Ishikawa (cell line): ENCODE results near the gene LAMA3.

Experiments used
- CEBPB ChIP-seq: IDR thresholded peaks from 2 replicates; pipeline ENCODE4 v1.6.1; 2012
- CREB1 ChIP-seq: IDR thresholded peaks from 2 replicates; pipeline ENCODE4 v1.6.1; 2012; ENCODE audit warnings: low read depth
- EGR1 ChIP-seq: IDR thresholded peaks from 2 replicates; pipeline ENCODE4 v1.6.1; 2012
- EP300 ChIP-seq: IDR thresholded peaks from 2 replicates; pipeline ENCODE4 v1.6.1; 2012; ENCODE audit warnings: borderline replicate concordance
- FOXM1 ChIP-seq: IDR thresholded peaks from 2 replicates; pipeline ENCODE4 v1.6.1; 2012; ENCODE audit warnings: low read depth, borderline replicate concordance
- MAX ChIP-seq: IDR thresholded peaks from 2 replicates; pipeline ENCODE4 v1.6.1; 2012
- NFIC ChIP-seq: IDR thresholded peaks from 2 replicates; pipeline ENCODE4 v1.6.1; 2012
- RAD21 ChIP-seq: IDR thresholded peaks from 2 replicates; pipeline ENCODE4 v1.6.1; 2012; ENCODE audit warnings: low read depth
- TAF1 ChIP-seq: IDR thresholded peaks from 2 replicates; pipeline ENCODE4 v1.6.1; 2012; ENCODE audit warnings: low read depth, mild to moderate bottlenecking
- TEAD4 ChIP-seq: IDR thresholded peaks from 2 replicates; pipeline ENCODE4 v1.6.1; 2012
- YY1 ChIP-seq: IDR thresholded peaks from 2 replicates; pipeline ENCODE4 v1.6.1; 2012; ENCODE audit warnings: low read depth
- ZBTB7A ChIP-seq: IDR thresholded peaks from 2 replicates; pipeline ENCODE4 v1.6.1; 2012; ENCODE audit warnings: low read depth
- TF ChIP-seq, protein P1 (sequence below): IDR thresholded peaks from 2 replicates; pipeline ENCODE4 v1.6.1; 2012; ENCODE audit warnings: low read depth, mild to moderate bottlenecking
- TF ChIP-seq, protein P2 (sequence below): IDR thresholded peaks from 2 replicates; pipeline ENCODE4 v1.6.1; 2012

GRCh38 chr18:23958036-23958435, 268.8 kb downstream of the LAMA3 start:
- TF ChIP-seq YY1, result no peak
- TF ChIP-seq RAD21, result no peak
- TF ChIP-seq FOXM1, result no peak
- TF ChIP-seq ZBTB7A, result no peak
- no peak for TF ChIP-seq TAF1
- TF ChIP-seq EP300, result no peak
- TF ChIP-seq MAX, result no peak
- TF ChIP-seq, protein P1, sequence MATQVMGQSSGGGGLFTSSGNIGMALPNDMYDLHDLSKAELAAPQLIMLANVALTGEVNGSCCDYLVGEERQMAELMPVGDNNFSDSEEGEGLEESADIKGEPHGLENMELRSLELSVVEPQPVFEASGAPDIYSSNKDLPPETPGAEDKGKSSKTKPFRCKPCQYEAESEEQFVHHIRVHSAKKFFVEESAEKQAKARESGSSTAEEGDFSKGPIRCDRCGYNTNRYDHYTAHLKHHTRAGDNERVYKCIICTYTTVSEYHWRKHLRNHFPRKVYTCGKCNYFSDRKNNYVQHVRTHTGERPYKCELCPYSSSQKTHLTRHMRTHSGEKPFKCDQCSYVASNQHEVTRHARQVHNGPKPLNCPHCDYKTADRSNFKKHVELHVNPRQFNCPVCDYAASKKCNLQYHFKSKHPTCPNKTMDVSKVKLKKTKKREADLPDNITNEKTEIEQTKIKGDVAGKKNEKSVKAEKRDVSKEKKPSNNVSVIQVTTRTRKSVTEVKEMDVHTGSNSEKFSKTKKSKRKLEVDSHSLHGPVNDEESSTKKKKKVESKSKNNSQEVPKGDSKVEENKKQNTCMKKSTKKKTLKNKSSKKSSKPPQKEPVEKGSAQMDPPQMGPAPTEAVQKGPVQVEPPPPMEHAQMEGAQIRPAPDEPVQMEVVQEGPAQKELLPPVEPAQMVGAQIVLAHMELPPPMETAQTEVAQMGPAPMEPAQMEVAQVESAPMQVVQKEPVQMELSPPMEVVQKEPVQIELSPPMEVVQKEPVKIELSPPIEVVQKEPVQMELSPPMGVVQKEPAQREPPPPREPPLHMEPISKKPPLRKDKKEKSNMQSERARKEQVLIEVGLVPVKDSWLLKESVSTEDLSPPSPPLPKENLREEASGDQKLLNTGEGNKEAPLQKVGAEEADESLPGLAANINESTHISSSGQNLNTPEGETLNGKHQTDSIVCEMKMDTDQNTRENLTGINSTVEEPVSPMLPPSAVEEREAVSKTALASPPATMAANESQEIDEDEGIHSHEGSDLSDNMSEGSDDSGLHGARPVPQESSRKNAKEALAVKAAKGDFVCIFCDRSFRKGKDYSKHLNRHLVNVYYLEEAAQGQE, result no peak
- no peak for TF ChIP-seq CEBPB
- TF ChIP-seq, protein P2, sequence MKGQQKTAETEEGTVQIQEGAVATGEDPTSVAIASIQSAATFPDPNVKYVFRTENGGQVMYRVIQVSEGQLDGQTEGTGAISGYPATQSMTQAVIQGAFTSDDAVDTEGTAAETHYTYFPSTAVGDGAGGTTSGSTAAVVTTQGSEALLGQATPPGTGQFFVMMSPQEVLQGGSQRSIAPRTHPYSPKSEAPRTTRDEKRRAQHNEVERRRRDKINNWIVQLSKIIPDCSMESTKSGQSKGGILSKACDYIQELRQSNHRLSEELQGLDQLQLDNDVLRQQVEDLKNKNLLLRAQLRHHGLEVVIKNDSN, result no peak
- no peak for TF ChIP-seq NFIC
- TF ChIP-seq TEAD4, result no peak
- TF ChIP-seq CREB1, result no peak
- TF ChIP-seq EGR1, result no peak
